ENCODE results near the gene MYO18A.
"Not testable (repeated sequence)": the region's sequence is repeated elsewhere in the genome, so short reads cannot be mapped to it uniquely, and the experiment has no call there.

- TF ChIP-seq, protein P1, sequence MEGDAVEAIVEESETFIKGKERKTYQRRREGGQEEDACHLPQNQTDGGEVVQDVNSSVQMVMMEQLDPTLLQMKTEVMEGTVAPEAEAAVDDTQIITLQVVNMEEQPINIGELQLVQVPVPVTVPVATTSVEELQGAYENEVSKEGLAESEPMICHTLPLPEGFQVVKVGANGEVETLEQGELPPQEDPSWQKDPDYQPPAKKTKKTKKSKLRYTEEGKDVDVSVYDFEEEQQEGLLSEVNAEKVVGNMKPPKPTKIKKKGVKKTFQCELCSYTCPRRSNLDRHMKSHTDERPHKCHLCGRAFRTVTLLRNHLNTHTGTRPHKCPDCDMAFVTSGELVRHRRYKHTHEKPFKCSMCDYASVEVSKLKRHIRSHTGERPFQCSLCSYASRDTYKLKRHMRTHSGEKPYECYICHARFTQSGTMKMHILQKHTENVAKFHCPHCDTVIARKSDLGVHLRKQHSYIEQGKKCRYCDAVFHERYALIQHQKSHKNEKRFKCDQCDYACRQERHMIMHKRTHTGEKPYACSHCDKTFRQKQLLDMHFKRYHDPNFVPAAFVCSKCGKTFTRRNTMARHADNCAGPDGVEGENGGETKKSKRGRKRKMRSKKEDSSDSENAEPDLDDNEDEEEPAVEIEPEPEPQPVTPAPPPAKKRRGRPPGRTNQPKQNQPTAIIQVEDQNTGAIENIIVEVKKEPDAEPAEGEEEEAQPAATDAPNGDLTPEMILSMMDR (IDR thresholded peaks at IDR 0.05; ENCODE audit: low read depth, low read length) = not testable (repeated sequence)
- not testable (repeated sequence) for TF ChIP-seq EZH2phosphoT487 (IDR thresholded peaks at IDR 0.05; ENCODE audit: low read depth)
Observed at GRCh38 chr17:29088782-29089181, 91.4 kb downstream of the MYO18A start.
